ENCODE results near the gene GNB1L.

Gene GNB1L

GRCh38 chr22:19772673-19773469 lies 81.8 kb downstream of the GNB1L start:
- DNase-seq, result no peak

DNA sequence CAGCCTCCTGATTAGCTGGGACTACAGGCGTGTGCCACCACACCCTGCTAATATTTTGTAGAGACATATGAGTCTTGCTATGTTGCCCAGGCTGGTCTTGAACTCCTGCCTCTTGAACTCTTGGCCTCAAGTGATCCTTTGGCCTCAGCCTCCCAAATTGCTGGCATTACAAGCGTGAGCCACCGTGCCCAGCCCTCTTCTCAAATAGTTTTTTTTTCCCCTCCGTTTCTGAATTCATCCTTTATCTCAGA lies 82.3 kb downstream of the GNB1L start:
- DNase-seq, result no peak

DNA sequence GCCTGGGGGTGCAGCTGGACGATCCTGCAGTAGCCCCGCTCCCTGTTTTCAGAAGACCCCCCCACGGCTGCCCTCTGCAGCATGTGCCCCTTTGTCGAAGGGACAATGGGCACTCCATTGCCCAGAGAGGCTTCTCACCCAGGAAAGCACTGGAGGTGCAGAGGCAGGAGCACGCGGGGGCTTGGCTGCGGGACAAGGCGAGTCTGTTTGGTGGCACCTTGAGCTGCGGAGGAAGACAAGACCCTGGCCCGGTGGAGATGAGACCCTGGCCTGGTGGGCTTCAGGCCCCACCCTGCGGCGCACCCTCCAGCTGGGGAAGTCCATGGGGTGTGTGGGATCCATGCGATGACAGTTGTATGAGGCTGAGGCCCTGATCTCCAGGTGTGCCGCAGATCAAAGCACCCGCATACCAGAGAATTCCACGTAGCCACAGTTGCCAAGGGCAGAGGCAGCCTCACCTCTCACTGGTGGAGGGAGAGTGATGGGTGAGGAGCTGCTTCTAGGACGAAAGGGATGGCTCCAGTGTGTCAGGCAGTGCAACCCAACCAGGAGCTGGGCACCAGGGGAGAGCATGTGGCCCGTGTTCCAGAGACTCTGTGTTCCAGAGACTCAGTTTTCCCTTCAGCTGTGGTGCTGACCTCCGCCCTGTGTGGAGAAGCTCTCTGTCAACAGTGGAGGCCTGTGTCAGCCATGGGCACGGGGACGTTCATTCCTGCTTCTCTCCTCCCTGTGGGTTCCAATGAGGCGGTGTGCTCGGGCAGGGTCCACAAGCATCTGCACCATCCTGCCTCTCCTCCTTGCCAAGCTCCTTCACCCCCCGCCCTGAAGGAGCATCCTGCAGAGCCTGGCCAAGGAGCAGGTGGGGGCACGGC lies 84.1 kb downstream of the GNB1L start:
- DNase-seq, result no peak

DNA sequence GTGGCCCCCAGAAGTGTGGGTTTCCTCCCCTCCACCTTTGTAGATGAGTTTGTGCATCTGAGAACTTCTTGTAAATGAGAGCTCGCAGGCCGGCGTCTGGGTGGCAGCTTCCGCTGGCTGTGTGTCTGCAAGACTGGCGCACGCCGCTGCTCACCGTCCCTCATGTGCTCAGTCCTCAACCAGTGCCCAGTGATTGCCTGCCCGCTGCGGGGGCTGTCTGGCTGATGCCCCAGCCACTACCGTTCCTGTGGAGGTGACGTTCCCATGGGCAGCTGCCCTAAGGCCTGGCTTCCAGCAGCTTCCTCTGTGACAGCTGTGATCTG lies 85.3 kb downstream of the GNB1L start:
- DNase-seq, result no peak

DNA sequence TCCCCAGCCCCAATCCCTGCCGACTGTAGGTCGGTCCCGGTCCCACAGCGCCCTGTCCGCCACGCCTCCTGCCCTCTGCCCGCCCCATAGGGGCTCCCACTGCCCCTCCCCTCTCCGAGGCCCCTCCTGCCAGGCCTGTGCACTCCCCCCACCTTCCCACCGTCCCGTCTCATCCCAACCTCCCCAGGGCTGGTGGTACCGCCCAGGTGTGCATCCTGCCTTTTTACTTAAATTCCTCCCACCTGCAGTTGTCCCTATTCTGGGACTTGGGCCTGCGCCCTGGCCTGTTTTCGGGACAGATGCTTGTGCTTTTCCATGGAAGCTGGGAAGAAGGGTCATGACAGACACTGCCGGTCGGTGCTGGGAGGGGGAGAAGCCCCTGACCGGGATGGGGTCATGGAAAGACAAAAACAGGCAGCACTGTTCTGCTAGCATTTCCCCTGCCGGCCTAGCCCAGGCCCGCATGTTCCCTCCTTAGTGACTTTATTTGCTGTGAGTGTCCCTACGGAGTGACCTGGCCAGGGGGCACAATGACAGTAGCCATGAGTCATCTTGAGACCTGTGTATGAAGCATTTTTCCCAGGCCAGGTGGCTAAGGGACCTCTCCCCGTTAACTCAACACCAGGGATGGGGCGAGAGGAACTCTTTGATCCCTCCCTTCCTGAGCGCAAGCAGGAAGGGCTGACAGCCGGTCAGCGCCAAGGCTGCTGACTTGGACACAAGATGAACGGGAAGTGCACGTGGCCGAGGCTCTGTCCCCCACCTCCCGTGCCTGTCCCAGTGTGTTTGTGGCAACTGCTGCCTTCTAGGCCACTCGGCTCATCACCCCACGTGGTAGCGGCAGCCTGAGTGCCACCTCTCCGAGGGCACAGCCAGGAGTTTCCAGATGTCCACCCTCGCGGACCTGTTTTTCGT lies 87.0 kb downstream of the GNB1L start:
- DNase-seq, result no peak

- no peak for DNase-seq
Measured at GRCh38 chr22:19766511-19767426, 87.9 kb downstream of the GNB1L start.

GRCh38 chr22:19766240-19766510 lies 88.5 kb downstream of the GNB1L start:
- no peak for DNase-seq

- DNase-seq, result no peak
Measured at GRCh38 chr22:19765477-19766239, 89.0 kb downstream of the GNB1L start.

DNA sequence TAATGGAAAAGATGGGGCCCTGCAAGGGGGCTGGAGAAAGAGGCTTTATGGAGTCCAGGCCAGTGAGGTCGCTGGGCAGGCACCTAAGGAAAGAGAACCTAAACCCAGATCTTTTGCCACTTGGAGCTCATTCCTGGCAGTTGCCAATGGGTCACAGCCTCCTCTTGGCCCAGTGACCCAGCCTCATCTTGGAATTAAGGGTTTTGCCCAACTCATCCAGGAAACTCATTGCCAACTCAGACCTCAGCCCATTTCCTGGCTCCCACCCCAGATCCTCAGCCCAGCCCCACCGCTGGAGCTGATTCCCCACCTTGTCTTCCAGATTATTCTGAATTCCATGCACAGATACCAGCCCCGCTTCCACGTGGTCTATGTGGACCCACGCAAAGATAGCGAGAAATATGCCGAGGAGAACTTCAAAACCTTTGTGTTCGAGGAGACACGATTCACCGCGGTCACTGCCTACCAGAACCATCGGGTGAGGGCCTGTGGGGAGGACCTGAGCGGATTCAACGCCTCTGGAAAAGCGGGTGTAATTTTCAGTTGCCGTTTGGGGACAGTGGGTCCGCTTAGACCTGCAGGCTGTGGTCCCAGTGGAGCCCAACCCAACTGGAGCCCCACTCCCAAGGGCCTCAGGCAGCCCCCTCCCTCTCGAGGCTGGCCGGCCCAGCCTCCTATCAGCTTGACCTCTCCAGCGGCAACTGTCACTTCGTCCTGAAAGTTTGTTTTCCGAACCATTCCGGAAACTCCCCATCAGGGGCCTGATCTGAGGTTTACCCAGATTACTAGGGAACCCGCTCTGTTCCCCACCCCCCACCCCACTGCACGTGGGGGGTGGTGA lies 89.8 kb downstream of the GNB1L start:
- no peak for DNase-seq

DNA sequence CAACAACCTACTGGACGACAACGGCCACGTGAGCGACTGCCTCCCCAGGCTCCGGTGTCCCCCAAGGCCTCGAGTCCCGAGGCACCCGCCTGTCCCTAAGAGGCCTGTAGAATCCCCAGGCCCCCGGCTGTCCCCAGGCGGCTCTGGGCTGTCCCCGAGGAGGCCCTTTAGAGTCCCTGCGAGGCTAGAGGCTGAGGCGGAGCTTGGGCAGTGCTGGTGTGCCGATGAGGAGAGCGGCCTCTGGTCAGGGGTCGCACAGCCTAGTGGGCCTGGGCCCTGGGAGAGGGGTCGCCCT lies 90.4 kb downstream of the GNB1L start:
- DNase-seq, result no peak

GRCh38 chr22:19763458-19764298 lies 91.0 kb downstream of the GNB1L start:
- no peak for DNase-seq

DNA sequence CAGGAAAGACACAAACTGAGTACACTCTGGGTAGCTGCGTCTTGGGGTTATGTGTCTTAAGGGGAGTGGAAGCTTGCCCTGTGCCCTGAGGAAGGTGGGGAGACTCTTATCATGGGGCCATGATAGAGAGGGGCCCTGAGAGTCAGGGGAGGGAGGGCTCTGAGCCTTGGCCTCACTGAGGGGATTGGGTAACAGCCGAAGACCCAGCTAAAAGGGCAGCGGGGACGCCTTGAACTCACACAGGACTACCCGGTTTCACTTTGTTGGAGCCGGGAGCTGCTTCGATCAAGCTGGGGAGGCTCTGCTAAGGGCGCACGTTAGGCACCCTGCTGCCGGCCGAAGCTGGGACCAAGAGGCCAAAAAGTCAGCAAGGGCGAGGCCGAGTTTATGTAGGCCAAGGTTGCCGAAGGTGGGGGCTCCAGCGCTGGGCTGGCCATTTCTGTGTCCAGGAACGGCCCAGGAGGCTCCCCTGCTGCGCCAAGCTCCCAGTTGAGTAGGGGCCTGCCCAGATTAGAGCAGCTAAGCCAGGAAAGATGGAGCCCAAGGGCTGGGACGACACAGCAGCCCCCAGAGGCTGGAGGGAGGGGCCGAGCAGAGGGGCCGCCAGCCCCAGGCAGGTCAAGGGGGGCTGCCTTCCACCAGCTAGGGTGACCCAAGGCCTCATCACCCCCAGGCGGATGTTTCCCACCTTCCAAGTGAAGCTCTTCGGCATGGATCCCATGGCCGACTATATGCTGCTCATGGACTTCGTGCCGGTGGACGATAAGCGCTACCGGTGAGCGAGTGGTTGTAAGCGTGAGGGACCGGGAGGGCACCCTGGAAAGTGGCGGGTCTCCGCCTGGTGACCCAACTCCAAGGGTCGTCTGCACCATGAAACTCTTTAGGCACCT lies 91.9 kb downstream of the GNB1L start:
- no peak for DNase-seq

GRCh38 chr22:19761725-19762567 lies 92.7 kb downstream of the GNB1L start:
- peak; percentile 73 for DNase-seq

- DNase-seq, result no peak
Measured at GRCh38 chr22:19760951-19761724, 93.5 kb downstream of the GNB1L start.

DNA sequence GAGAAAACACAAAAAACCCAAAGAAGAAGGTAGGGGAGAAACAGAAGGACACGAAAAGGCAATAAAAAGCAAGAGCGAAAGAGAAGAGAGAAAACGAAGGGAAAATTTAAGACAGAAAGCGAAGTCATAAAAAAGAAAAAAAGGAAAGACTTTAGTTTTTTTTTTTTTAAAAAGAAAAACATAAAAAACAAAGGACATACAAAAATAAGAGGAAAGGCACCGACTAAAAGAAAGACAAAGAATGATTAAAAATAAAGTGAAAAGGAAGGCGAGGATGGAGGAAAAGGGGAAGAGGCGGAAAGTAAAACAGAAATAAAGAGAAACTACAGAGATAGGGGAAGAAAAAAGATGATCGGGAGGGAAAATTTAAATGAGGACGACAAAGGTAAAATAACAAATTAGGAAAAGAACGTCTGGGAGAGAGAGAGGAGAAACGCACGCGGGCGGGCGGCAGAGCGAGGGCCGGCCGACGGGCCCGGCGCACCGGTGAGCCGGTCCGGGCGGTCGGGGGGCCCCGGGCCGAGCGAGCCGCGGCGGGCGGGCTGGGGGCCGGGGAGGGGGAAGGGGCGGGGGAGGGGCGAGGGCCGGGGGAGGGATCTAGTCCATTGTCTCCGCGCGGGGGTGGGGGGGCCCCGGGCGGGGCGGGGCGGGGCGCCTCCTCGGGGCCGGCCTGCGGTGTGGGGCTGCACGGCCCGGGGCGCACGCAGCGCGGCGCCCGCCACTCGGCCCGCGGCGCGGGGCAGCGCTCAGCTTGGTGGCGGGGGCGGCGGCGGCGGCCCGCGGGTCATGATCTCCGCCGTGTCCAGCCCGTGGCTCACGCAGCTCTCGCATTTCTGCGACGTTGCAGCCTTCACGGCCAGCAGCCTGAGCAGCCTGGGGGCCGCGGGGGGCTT lies 94.4 kb downstream of the GNB1L start, which contains the start of gene TBX1:
TSS of gene TBX1 (plus strand) at position 721 of the 893 bp plus-strand sequence. CDS start at position 787, 66 bp downstream.
- no peak for DNase-seq

- DNase-seq, result no peak
Measured at GRCh38 chr22:19759427-19760057, 95.1 kb downstream of the GNB1L start.

Measured in islet precursor cell (in vitro differentiated cells).